Measurements from ENCODE around the gene PANX1.

The PANX1 gene

GRCh38 chr11:94128291-94128745 lies 323 bp upstream of the PANX1 start:
- in situ Hi-C loops (cut with HindIII; ENCODE audit: low sequenced_read_pairs) = no loop called here

GRCh38 chr11:94129512-94130297 lies 1.1 kb downstream of the PANX1 start:
- in situ Hi-C loops (cut with HindIII; ENCODE audit: low sequenced_read_pairs) = no loop called here

GRCh38 chr11:94130298-94131046 lies 1.8 kb downstream of the PANX1 start:
- in situ Hi-C loops (cut with HindIII; ENCODE audit: low sequenced_read_pairs) = no loop called here

- in situ Hi-C loops (cut with HindIII; ENCODE audit: low sequenced_read_pairs) = no loop called here
These were observed 2.5 kb downstream of the PANX1 start for GRCh38 chr11:94131047-94131717.

- in situ Hi-C loops (cut with HindIII; ENCODE audit: low sequenced_read_pairs) = no loop called here
These were observed 3.1 kb downstream of the PANX1 start for GRCh38 chr11:94131718-94132115.

GRCh38 chr11:94132152-94132558 lies 3.5 kb downstream of the PANX1 start:
- in situ Hi-C loops (cut with HindIII; ENCODE audit: low sequenced_read_pairs) = no loop called here

- in situ Hi-C loops (cut with HindIII; ENCODE audit: low sequenced_read_pairs) = no loop called here
These were observed 4.3 kb downstream of the PANX1 start for GRCh38 chr11:94132823-94133408.

GRCh38 chr11:94133752-94134151 lies 5.1 kb downstream of the PANX1 start:
- in situ Hi-C loops (cut with HindIII; ENCODE audit: low sequenced_read_pairs) = no loop called here

GRCh38 chr11:94134651-94135512 lies 6.2 kb downstream of the PANX1 start:
- in situ Hi-C loops (cut with HindIII; ENCODE audit: low sequenced_read_pairs) = no loop called here

GRCh38 chr11:94139416-94139815 lies 10.8 kb downstream of the PANX1 start:
- in situ Hi-C loops (cut with HindIII; ENCODE audit: low sequenced_read_pairs) = no loop called here

GRCh38 chr11:94140154-94140655 lies 11.6 kb downstream of the PANX1 start:
- in situ Hi-C loops (cut with HindIII; ENCODE audit: low sequenced_read_pairs) = no loop called here

GRCh38 chr11:94141511-94142307 lies 13.1 kb downstream of the PANX1 start:
- in situ Hi-C loops (cut with HindIII; ENCODE audit: low sequenced_read_pairs) = no loop called here

- in situ Hi-C loops (cut with HindIII; ENCODE audit: low sequenced_read_pairs) = no loop called here
These were observed 14.0 kb downstream of the PANX1 start for GRCh38 chr11:94142308-94143281.

- in situ Hi-C loops (cut with HindIII; ENCODE audit: low sequenced_read_pairs) = no loop called here
These were observed 15.6 kb downstream of the PANX1 start for GRCh38 chr11:94144216-94144615.

- in situ Hi-C loops (cut with HindIII; ENCODE audit: low sequenced_read_pairs) = no loop called here
These were observed 16.0 kb downstream of the PANX1 start for GRCh38 chr11:94144664-94145063.

GRCh38 chr11:94145431-94145830 lies 16.8 kb downstream of the PANX1 start:
- in situ Hi-C loops (cut with HindIII; ENCODE audit: low sequenced_read_pairs) = no loop called here

GRCh38 chr11:94145916-94146315 lies 17.3 kb downstream of the PANX1 start:
- in situ Hi-C loops (cut with HindIII; ENCODE audit: low sequenced_read_pairs) = no loop called here

GRCh38 chr11:94147433-94147845 lies 18.8 kb downstream of the PANX1 start:
- in situ Hi-C loops (cut with HindIII; ENCODE audit: low sequenced_read_pairs) = no loop called here
